ENCODE measurements around the gene RGS7.

GRCh38 chr1:241355311-241356010 is 1.5 kb downstream of the RGS7 start:
- TF ChIP-seq CTCF (IDR thresholded peaks at IDR 0.05) = no peak
- no peak for TF ChIP-seq POLR2A (IDR thresholded peaks at IDR 0.05)

All from thyroid gland (tissue), 4 donors.